HG03066 (cell line): Measurements from ENCODE around the gene MGAT3.

Experiments used
- ATAC-seq: cut with Tn5 transposase; IDR thresholded peaks from one replicate; pipeline ENCODE4 v1.9.1; 2021; ENCODE audit warnings: low read depth; ENCODE audit not compliant: unreplicated experiment

MGAT3 gene

GRCh38 chr22:39469681-39470450, 13.1 kb downstream of the MGAT3 start:
- ATAC-seq = no peak

GRCh38 chr22:39470451-39471291, 13.9 kb downstream of the MGAT3 start:
- ATAC-seq = no peak

GRCh38 chr22:39471381-39472141, 14.7 kb downstream of the MGAT3 start:
- no peak for ATAC-seq

- ATAC-seq = no peak
These were observed 16.1 kb downstream of the MGAT3 start for GRCh38 chr22:39472570-39473556.

- ATAC-seq = no peak
These were observed 17.0 kb downstream of the MGAT3 start for GRCh38 chr22:39473851-39474250.

GRCh38 chr22:39474351-39475111, 17.7 kb downstream of the MGAT3 start:
- no peak for ATAC-seq

GRCh38 chr22:39475337-39475736, 18.5 kb downstream of the MGAT3 start:
- no peak for ATAC-seq

- ATAC-seq = no peak
These were observed 19.1 kb downstream of the MGAT3 start for GRCh38 chr22:39475902-39476301.

GRCh38 chr22:39476664-39477063, 19.9 kb downstream of the MGAT3 start:
- no peak for ATAC-seq

GRCh38 chr22:39477542-39477941, 20.7 kb downstream of the MGAT3 start:
- ATAC-seq = no peak

- no peak for ATAC-seq
These were observed 21.6 kb downstream of the MGAT3 start for GRCh38 chr22:39478441-39478850.

- ATAC-seq = no peak
These were observed 22.4 kb downstream of the MGAT3 start for GRCh38 chr22:39479254-39479653.

GRCh38 chr22:39480557-39480956, 23.7 kb downstream of the MGAT3 start:
- no peak for ATAC-seq

- ATAC-seq = no peak
These were observed 24.2 kb downstream of the MGAT3 start for GRCh38 chr22:39481054-39481453.

GRCh38 chr22:39481595-39481994, 24.8 kb downstream of the MGAT3 start:
- ATAC-seq = no peak

- no peak for ATAC-seq
These were observed 26.0 kb downstream of the MGAT3 start for GRCh38 chr22:39482768-39483167.

GRCh38 chr22:39486951-39487825, 30.4 kb downstream of the MGAT3 start:
- no peak for ATAC-seq

GRCh38 chr22:39487826-39488520, 31.2 kb downstream of the MGAT3 start:
- ATAC-seq = no peak
